GM19324 (cell line): Measurements from ENCODE around the gene PHACTR3.

ENCODE experiments used
- ATAC-seq: cut with Tn5 transposase; IDR thresholded peaks from one replicate; pipeline ENCODE4 v1.9.1; 2021; ENCODE audit warnings: mild to moderate bottlenecking, moderate library complexity; ENCODE audit not compliant: unreplicated experiment, low FRiP score

The PHACTR3 gene

DNA sequence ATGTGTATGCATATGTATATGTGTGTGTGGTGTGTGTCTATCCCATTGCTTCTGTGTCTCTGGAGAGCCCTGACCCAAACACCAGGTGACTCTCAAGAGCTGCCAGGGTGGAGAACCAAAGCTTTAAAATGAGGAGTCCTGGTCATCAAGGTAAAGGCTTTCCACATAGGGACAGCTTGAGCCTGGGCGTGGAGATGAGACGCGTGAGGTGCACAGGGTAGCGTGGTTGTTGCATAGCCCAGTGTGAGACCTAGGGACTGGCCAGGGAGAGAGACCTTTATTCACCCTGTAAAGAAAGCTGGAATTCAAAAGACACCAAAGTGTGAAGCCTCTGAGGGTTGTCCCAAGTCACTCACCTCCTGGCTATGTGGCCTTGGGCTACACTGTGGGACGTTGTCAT is 180.0 kb downstream of the PHACTR3 start:
- ATAC-seq = no peak

DNA sequence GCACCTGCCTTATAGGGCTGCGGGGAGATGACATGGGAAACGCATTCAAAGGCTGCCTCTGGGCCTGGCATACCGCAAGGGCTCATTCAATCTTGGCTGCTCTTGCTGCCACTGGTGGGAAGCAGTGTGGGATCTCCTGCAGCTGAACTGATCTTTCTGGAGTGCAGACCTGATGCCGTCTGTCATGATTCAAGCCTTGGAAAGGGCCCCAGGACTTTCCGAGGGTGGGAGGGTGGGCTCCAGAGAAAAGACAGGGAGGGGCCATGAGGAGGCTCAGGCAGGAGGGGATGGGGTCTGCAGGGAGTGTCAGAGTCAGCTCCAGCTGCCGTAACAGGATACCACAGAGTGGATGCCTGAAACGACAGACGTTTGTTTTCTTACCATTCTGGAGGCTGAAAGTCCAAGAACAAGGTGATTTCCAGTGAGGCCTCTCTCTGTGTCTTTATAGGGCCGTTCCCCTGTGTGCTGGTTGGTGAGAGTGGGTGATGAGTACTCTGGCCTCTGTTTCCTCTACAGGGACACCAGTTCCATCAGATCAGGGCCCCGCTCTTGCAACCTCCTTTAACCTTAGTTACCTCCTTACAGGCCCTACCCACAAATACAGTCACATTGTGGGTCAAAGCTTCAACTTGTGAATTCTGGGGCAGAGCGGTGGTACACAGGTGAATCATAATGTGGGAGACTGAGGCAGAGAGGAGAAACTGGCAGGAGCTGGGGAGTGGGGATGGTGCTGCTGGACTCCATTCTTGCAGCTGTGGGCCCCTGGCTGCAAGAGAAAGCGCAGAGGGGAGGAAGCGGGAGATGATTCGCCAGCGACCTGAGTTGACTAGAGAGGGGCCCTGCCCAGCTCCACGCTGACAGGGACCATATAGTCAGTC is 180.7 kb downstream of the PHACTR3 start:
- no peak for ATAC-seq

DNA sequence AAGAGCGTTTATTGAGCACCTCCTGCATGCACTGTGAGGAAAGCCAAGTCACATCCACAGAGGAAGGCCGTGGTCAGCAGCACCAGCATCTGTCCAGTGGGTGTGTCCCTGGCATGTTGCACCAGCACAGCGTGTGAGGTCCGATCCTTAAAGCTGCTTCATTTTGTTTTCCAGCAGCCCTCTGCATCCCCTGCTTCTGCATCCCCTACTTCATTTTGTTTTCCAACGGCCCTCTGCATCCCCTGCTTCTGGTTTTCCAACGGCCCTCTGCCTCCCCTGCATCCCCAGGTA is 181.3 kb downstream of the PHACTR3 start:
- no peak for ATAC-seq

DNA sequence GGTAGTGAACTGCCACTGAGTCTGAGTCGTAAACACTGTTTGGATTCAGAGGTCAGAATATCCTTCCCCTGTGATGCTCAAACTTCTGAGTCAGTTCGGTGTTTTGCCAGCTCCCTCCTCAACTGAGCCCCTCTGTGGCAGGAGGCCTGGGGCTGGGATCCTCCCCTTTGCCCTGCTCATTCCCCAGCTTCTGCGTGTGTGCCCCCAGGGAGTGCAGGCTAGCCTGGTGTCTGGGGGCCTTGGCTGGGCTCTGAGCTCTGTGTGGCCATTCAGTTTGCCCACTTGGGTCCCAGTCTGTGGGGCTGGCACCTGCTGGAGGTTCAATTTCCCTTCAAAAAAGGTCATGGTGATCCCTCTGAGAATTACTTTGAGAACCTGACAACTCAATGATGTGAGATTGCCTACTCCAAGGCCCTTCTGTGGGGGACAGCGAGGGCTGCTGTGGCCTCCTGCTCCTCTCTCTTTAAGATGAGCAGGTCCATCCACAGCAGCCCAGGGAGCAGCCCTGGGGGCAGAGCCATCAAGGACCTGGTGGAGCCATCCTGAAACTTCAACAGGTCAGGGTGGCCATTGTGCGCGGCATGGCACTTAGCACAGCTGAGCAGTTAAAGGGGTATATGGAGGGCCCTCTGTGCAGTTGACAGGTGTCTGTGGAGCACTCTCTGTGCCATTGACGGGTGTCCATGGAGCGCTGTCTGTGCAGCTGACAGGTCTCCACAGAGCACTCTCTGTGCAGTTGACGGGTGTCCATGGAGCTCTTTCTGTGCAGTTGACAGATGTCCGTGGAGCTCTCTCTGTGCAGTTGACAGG is 181.9 kb downstream of the PHACTR3 start:
- ATAC-seq = no peak

DNA sequence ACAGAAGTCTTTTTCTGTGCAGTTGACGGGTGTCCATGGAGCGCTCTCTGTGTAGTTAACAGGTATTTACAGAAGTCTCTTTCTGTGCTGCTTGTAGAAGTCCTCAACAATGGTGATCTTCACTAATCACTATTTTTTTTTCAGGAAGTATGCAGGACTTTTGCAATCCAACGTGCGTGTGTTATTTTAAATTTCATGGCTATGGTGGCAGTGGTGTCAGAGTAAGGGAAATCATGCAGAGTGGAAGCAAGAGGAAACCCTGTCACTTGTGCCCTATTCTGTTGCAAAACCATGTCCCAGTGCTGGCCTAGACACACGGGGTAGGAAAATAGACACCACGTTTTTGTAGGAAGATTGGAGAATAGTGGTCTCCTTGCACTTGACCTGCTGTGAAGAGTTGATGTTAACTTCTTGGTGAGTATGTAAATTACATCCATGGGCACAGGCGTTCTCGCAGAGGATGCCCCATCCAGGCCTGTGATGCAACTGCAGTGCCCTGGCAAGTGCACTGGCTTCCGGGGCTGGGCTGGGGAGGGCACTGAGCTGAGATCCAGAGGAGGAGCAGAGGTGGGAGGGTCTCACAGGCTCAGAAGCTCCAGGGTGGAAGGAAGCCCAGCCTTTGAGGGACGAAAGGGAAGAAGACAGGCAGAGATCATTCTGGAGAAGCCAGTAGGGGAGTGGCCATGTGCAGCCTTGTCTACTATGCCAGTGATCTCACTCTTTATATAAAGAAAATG is 182.6 kb downstream of the PHACTR3 start:
- no peak for ATAC-seq

DNA sequence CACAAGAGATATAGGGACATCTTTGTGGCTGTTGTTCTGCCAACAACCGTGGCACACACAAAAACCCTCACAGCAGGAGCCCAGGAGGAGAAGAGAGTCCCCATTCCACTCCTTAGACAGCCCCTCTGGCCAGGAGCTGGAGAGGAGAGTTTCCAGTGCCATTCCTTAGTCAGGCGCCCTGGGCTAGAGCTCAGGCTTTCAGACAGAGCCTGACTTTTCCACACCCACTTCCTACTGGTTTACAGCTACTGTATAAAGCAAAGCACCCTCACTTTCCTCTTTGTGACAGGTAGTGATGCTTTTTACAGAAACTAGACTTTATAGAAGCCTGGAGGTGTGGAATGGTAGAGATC is 183.2 kb downstream of the PHACTR3 start:
- ATAC-seq = no peak

DNA sequence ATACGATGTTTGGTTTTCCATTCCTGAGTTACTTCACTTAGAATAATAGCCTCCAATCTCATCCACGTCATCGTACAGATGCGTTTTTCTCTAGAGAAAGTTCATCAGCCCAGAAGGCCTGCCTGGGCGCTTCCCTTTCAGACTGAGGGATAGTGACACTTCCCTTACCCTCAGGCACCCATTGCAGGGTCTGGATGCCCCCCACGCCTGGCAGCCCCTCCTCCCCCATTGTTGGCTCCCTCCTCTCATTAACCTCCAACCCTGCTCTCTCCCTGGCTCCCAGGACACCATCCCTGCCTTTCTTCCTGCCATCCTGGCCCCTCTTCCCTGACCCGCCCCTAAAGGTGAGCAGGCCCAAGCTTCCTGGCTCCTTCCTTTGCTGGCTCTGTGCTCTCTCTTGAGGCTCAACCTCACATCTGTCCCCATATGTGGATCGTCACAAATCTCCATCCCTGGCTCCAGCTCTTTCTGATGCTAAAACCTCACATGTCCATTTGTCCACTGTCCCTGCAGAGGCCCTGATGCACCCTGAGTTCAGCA is 183.9 kb downstream of the PHACTR3 start:
- ATAC-seq = no peak

DNA sequence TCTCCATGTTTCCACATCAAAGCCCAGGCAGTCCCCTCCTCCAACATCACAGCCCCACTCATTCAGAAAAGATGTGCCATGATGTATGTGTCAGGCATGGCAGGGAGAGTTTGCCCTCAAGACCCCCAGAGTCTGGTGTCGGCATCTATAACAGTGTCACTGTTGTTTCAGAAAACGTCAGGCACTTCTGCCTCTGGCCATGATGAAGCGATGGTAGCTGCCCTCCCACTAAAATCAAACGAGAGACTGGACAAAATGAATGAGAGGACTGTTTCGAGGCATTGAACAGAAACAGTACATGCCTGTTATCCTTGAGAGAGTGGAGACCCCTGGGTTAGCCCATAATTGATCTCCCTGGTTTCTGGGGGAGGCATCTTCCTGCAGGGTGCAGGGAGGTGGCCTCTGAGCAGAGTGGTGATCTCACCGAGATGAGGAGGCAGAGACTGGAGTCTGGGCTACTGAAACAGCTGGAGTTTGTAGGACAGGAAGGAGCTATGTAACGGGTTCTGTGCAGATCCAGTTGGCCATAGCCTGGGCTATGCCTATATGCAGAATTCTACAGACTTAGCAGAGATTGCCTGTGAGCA is 184.6 kb downstream of the PHACTR3 start:
- ATAC-seq = no peak

DNA sequence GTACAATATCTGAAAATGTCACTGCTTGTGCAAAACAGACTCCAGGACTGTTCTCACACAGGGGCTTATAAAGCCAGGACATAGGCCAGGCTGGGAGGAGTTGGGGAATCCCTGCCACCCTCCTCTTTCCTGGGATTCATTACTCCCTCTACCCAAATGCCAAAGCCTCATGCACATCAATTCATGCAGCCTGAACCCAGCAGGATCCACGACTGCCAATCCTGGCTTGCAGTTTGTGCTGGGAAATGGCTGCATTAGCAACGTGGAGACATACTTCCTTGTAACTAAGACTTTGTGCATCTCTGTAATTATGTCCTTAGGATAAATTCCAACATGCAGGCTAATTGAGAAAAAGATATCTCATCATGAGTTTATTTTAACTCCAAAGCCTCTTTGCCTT is 185.3 kb downstream of the PHACTR3 start:
- no peak for ATAC-seq

DNA sequence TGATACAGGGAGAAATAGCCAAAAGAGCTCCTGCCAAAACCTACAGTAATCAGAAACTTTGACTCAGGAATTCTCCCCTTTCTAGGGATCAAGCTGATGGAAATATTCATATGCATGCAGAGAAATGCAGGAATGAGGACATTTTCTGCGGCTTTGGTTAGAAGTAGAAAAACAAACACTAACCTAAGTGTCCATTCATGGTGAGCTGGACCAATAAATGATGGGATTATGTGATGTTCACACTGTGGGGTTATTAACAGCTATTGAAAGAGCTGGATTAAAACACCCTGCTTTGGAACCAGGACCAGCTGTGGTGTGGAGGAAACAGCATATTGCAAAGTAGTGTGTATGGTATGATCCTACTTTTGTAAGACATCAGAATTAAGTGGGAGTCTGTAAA is 186.0 kb downstream of the PHACTR3 start:
- no peak for ATAC-seq

DNA sequence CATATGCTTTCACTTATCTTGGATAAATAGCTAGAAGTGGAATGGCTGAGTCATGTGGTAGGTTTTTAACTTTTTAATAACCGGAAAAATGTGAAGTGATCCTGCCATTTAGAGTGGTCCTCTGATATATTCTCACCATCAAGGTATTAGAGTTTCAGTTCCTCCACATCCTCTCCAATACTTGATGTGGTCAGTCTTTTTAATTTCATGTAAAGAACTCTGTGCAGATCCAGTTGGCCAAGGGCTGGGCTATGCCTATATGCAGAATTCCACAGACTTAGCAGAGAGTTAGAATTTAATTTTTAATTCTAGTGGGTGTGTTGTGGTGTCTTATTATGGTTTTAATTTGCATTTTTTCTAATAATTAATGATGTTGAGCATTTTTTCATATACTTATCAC is 188.0 kb downstream of the PHACTR3 start:
- no peak for ATAC-seq

DNA sequence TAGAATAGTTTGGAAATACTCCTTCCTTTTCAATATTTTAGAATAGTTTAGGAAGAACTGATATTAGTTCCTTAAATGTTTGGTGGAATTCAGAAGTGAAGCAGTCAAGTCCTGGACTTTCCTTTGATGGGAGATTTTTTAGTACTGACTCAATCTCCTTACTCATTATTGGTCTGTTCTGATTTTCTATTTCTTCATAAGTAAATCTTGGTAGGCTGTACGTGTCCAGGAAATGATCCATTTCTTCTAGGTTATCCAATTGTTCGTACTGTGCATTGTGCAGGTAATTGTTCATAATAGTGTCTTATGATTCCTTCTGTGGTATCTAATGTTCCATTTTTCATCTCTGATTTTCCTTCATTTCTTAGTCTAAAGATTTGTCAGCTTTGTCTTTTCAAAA is 190.2 kb downstream of the PHACTR3 start:
- no peak for ATAC-seq

DNA sequence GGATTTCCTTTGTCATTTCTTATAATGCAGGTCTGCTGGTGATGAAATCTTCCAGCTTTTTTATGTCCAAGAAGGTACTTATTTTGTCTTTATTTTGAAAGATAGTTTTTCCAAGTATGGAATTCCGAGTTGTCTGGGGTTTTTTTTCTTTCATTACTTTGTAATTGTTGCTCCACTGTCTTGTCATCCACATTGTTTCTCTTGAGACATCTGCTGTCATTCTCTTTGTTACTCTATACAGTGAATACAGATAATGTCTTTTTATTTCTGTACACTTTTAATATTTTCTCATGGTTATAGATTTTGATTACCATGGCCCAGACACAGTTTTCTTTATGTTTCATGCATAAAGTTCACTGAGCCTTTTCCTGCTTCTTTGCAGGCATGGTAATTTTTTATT is 196.0 kb downstream of the PHACTR3 start:
- no peak for ATAC-seq

DNA sequence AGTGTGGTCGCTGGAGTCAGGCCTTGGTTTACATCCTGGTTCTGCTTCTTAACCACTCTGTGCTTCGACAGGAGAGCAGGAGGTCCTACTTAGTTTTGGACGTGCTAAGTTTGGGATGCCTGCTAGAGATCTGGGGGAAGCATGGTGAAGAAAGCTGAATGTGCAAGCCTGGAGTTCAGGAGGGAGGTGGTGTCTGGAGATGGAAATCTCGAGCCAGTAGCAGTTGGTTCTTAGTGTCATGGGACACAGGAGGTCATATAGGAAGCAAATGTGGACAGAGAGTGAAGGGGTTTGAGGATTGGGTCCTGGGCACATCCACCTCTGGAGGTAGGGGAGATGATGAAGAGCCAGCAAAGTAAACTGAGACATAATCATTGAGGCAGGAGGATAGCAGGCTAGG is 197.7 kb downstream of the PHACTR3 start:
- no peak for ATAC-seq

DNA sequence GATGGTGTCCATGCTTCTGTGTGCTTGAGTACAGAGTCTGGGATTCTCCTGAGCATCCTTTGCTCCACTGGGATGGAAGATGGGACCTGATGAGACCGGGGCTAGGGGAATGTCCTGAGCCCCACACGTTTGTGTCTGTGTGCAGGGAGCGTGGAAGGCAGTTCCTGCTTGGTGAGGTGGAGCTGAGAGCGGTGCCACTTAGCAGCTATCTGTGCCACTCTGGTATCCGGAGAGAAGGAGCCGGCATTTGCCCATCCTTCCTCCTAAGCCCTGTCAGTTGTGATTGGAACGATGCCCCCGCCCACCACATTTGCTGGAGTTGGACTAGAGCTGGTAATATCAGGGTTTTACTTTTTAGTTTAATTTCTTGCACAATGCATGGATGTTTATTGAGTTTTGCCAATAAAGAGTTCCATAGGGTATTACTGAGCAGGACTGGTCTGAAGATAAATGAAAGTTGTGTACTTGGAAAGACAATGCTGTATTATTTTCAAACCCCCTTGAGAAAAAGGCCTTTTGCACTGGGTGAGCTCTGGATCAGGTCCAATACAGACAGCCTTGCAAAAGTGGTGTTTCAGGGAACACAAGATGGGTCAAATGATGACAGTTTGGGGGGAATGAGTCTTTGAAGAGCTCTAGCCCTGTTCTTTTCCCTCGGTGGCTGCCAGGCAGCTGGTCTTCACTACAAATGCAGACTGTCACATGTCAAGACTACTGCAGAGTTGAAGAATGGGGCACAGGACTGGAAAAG is 198.3 kb downstream of the PHACTR3 start:
- ATAC-seq = no peak

DNA sequence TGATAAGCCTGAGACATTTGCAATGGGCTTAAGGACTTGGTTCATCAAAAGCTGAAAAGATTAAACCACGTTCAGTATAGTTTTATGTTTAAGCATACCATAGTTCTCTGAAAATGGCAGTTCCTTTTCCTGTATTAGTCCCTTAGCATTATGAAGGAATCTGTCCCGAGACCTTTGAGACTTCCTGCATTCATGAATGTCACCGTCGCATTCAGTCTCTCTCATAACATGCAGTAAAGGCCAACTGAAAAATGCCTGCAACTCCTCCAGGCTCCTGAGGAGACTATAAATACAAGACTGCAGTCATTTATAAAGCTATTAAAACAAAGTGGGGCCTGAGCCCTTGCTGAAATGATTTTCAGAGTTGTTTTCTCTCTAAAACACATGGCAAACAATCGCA is 200.0 kb downstream of the PHACTR3 start:
- ATAC-seq = no peak

DNA sequence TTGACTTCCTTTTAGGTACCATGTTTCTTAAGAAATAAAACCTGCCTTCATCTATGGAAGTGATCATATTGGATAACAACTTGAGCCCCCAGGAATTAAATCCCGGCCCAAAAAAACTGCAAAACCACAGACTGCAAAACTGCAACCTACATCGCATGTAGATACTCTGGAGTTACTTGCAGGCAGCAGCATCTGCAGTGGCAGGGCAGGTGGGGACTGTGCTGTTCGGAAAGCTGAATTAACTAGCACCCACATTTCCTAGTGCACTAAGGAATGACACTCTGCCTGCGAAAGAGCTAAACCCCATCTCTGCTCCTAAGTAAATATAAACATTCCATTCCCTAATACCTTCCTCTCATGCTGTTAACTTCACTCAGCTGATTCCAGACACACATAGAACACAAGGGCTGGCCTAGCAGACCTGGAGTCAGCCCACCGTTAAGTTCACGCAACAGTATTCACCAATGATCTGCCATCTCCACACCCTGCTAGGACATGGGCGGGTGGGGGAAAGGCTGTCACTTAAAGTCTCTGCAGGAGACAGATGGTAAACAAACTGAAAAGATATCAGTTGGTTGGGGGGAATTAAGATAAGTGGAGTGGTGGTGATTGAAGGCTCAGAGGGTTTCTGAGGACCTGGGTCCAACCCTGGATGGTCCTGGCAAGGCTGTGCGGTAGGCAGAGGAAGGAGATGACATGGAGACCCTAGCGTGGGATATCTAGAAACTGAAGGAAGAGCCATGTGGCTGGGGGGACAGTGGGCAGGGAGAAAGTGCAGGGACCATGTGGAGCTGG is 200.7 kb downstream of the PHACTR3 start:
- no peak for ATAC-seq

DNA sequence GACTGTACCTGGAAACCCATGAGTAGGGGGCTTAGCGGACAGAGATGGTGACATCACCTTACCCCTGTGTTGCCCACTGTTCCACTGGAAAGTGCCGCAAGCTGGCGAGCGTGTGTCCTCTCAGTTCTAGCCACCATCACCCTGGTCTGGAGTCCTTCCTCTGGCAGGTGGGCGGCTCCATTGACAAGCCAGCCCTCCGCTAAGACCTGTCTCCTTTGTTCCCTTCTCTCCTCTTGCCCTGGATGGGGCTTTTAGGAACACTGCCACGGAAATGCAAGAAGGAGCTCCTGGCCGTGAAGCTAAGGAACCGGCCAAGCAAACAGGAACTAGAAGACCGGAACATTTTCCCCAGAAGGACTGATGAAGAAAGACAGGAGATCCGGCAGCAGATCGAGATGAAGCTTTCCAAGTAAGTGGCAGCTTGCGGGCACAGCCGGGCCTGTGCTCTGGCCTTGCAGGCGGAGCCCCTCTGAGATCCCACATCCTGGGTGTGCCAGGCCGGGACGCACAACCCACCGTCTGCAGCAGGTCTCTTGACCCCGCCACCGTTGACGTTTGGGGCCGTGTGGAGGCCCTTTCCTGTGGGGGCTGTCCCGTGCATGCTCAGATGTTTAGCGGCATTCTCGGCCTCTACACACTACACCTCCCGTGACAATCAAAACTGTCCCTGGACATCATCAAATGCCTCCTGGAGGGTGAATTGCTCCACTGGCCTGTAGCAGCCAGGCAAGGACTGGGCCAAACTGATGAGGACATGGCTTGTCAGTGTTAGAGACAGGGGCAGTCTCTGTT is 201.6 kb downstream of the PHACTR3 start:
- ATAC-seq = no peak

DNA sequence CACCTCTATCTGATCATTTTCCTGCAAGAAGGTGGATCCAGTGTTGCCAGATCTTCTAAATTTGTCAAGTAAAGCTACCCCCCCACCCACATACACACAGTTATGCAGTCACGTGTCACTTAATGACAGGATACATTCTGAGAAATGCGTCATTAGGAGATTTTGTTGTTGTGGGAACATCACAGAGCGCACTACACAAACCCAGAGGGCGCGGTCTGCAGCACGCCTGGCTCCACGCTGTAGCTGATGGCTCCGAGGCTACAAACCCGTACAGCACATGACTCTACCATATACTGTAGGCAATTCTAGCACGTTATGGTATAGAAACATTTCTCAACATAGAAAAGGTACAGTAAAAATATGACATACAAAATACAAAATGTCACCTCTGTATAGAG is 202.2 kb downstream of the PHACTR3 start:
- ATAC-seq = no peak
